ENCODE data around the gene CEACAM8. TPM values are rescaled to one million over a fixed set of nuclear protein-coding genes. Genes with fewer than 3 reads are reported as not detected.
A peak's percentile ranks its signal among the peaks of the same experiment; 100 is the strongest.

The CEACAM8 gene
- total and polyA plus RNA-seq, 2 donors, result 0.41 to 1.7 TPM

DNA sequence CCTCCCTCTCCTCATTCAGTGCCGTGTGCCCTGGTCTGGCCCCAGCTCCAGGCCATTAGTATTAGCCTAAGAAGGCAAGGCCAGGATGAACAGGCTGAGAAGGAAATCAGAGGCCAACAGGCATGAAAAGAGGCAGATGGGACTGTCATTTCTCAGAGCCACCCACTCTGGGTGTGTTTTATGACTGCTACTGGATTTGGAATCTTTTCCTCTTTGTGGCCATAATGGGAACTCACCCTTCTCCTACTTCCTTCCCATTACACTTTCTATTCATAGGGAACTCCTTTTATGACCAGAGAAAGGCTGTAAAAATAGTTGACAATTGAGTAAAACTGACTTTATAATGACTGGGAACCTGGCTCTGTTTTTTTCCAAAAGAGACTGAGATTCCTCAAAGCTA lies 17.7 kb downstream of the CEACAM8 start:
- DNase-seq (ENCODE audit: low read depth in 6 of 9, low spot score in 9 of 9), result no peak
- Histone ChIP-seq H3K36me3 (ENCODE audit: control insufficient read depth in 2 of 2, insufficient read depth in 2 of 2, low read length in 1 of 2) (no peaks in the 10 kb centered on the region), H3K9me3 (ENCODE audit: control insufficient read depth in 2 of 2, insufficient read depth in 1 of 2, low read length in 1 of 2) (no peaks in the 10 kb centered on the region), H3K4me3 (ENCODE audit: low read length in 2 of 2) (no peak overlapping the region), H3K4me1 (ENCODE audit: control insufficient read depth in 2 of 2, insufficient read depth in 2 of 2, low read length in 2 of 2) (no peaks in the 10 kb centered on the region), H3K27ac (ENCODE audit: low read depth in 1 of 2, low read length in 1 of 2) (no peak overlapping the region), H3K27me3 (ENCODE audit: control insufficient read depth in 2 of 2, insufficient read depth in 1 of 2, low read length in 1 of 2) (no peaks in the 10 kb centered on the region)
- WGBS, result 100% methylated on average over 1 of the region's 1 CpG

DNA sequence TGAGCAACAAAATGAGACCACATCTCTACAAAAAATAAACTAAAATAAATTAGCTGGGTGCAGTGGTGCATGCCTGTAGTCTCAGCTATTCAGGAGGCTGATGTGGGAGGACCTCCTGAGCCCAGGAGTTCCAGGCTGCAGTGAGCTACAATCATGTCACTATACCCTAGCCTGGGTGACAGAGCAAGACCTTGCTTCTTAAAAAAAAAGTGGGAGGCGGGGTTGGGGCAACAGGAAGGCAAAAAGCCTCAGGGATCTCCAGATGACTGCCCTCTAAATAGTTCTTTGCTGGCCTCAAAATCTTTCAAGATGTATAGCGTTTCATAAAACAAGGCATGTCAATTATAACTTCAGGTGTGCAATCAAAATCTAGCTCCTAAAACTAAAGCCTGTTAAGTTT lies 18.5 kb downstream of the CEACAM8 start:
- Histone ChIP-seq H3K4me3 (ENCODE audit: low read length in 2 of 2) (no peak overlapping the region), H3K36me3 (ENCODE audit: control insufficient read depth in 2 of 2, insufficient read depth in 2 of 2, low read length in 1 of 2) (no peaks in the 10 kb centered on the region), H3K4me1 (ENCODE audit: control insufficient read depth in 2 of 2, insufficient read depth in 2 of 2, low read length in 2 of 2) (no peaks in the 10 kb centered on the region), H3K27me3 (ENCODE audit: control insufficient read depth in 2 of 2, insufficient read depth in 1 of 2, low read length in 1 of 2) (no peaks in the 10 kb centered on the region), H3K27ac (ENCODE audit: low read depth in 1 of 2, low read length in 1 of 2) (no peak overlapping the region), H3K9me3 (ENCODE audit: control insufficient read depth in 2 of 2, insufficient read depth in 1 of 2, low read length in 1 of 2) (no peaks in the 10 kb centered on the region)
- no peak for DNase-seq (ENCODE audit: low read depth in 6 of 9, low spot score in 9 of 9)
- 89% methylated on average over 2 of the region's 2 CpGs for WGBS

GRCh38 chr19:42573642-42574041 lies 21.1 kb downstream of the CEACAM8 start:
- 89% methylated on average over 1 of the region's 1 CpG for WGBS
- no peak for DNase-seq (ENCODE audit: low read depth in 6 of 9, low spot score in 9 of 9)
- no peaks in the 10 kb centered on the region for H3K36me3 ChIP-seq (ENCODE audit: control insufficient read depth in 2 of 2, insufficient read depth in 2 of 2, low read length in 1 of 2)

DNA sequence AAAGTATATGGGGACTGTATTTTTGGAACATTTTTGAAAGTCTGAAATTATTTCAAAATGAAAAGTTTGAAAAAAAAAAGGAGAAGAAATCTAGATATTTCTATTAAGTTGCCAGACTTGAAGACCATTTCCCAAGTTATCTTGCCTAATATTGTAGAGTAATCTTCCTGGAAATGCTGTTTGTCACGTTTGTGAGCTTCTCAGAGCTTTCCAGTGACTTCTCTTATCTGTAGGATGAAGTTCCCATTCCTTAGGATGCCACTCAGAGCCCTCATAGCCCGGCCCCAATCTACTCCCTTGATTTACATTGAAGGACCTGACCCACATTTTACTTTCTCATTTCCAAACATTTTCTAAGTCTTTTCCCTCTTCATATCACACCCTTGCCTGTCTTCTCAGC lies 23.6 kb downstream of the CEACAM8 start:
- H3K4me1 ChIP-seq (ENCODE audit: control insufficient read depth in 2 of 2, insufficient read depth in 2 of 2, low read length in 2 of 2), result no peaks in the 10 kb centered on the region
- peaks cover 0 to 2% of the 10 kb centered on the region in 2 donors for H3K27me3 ChIP-seq (ENCODE audit: control insufficient read depth in 2 of 2, insufficient read depth in 1 of 2, low read length in 1 of 2)
- H3K9me3 ChIP-seq (ENCODE audit: control insufficient read depth in 2 of 2, insufficient read depth in 1 of 2, low read length in 1 of 2), result no peaks in the 10 kb centered on the region
- no peaks in the 10 kb centered on the region for H3K36me3 ChIP-seq (ENCODE audit: control insufficient read depth in 2 of 2, insufficient read depth in 2 of 2, low read length in 1 of 2)
- WGBS, result 69% methylated on average over 2 of the region's 2 CpGs
- H3K27ac ChIP-seq (ENCODE audit: low read depth in 1 of 2, low read length in 1 of 2), result no peak overlapping the region
- no peak for DNase-seq (ENCODE audit: low read depth in 6 of 9, low spot score in 9 of 9)
- H3K4me3 ChIP-seq (ENCODE audit: low read length in 2 of 2), result no peak overlapping the region

More at GRCh38 chr19:42573642-42574041, 21.1 kb downstream of the CEACAM8 start:
- Histone ChIP-seq H3K27ac (ENCODE audit: low read depth in 1 of 2, low read length in 1 of 2) (no peak overlapping the region), H3K27me3 (ENCODE audit: control insufficient read depth in 2 of 2, insufficient read depth in 1 of 2, low read length in 1 of 2) (no peaks in the 10 kb centered on the region), H3K9me3 (ENCODE audit: control insufficient read depth in 2 of 2, insufficient read depth in 1 of 2, low read length in 1 of 2) (no peaks in the 10 kb centered on the region), H3K4me1 (ENCODE audit: control insufficient read depth in 2 of 2, insufficient read depth in 2 of 2, low read length in 2 of 2) (no peaks in the 10 kb centered on the region), H3K4me3 (ENCODE audit: low read length in 2 of 2) (no peak overlapping the region)

DNA sequence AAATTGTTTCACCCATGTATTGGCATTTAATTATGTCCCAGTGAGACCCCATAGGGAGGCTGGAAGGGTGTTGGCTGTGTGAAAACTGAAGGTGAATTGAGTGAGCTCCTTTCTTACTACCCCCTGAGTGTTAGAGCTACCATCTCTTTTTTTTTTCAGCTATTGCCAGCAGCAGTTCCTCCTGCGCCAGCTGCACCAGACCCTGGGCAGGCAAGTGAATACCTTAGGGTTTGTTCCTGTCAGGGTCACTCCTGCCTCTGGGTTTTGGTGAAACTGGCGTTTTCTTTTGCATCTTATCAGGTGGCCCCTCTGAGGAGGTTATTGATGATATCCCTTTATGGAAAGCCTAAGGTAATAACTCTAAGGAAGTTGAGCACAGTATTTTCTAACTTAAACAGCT lies 25.5 kb downstream of the CEACAM8 start:
- Histone ChIP-seq H3K4me3 (ENCODE audit: low read length in 2 of 2) (no peak overlapping the region), H3K36me3 (ENCODE audit: control insufficient read depth in 2 of 2, insufficient read depth in 2 of 2, low read length in 1 of 2) (no peaks in the 10 kb centered on the region), H3K27ac (ENCODE audit: low read depth in 1 of 2, low read length in 1 of 2) (no peak overlapping the region), H3K27me3 (ENCODE audit: control insufficient read depth in 2 of 2, insufficient read depth in 1 of 2, low read length in 1 of 2) (peaks cover 0 to 2% of the 10 kb centered on the region in 2 donors), H3K9me3 (ENCODE audit: control insufficient read depth in 2 of 2, insufficient read depth in 1 of 2, low read length in 1 of 2) (no peaks in the 10 kb centered on the region), H3K4me1 (ENCODE audit: control insufficient read depth in 2 of 2, insufficient read depth in 2 of 2, low read length in 2 of 2) (no peaks in the 10 kb centered on the region)
- DNase-seq (ENCODE audit: low read depth in 6 of 9, low spot score in 9 of 9), result no peak
- WGBS, result 67% methylated on average over 2 of the region's 2 CpGs

DNA sequence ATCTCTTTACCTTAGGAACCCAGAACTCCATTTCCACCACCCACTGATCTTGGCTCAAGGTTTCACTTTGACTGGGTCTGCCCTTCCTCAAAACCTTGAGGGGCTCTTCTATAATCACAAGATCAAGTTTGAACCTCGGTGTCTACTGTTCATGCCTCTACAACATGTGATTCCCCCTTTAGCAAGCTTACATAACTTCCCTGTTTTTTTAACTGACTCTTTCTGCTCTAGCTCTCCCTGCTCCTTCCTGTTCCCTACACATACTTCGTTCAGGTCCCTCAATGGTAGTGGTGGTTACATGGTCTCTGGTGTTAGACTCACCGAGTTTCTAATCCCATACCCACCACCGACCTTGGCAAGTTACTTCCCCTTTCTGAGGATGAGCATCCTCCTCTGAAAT lies 26.7 kb downstream of the CEACAM8 start:
- H3K9me3 ChIP-seq (ENCODE audit: control insufficient read depth in 2 of 2, insufficient read depth in 1 of 2, low read length in 1 of 2), result no peaks in the 10 kb centered on the region
- no peaks in the 10 kb centered on the region for H3K36me3 ChIP-seq (ENCODE audit: control insufficient read depth in 2 of 2, insufficient read depth in 2 of 2, low read length in 1 of 2)
- 6% methylated on average over 4 of the region's 4 CpGs for WGBS
- H3K27me3 ChIP-seq (ENCODE audit: control insufficient read depth in 2 of 2, insufficient read depth in 1 of 2, low read length in 1 of 2), result peaks cover 0 to 2% of the 10 kb centered on the region in 2 donors
- H3K4me1 ChIP-seq (ENCODE audit: control insufficient read depth in 2 of 2, insufficient read depth in 2 of 2, low read length in 2 of 2), result no peaks in the 10 kb centered on the region
- H3K4me3 ChIP-seq (ENCODE audit: low read length in 2 of 2), result no peak overlapping the region
- no peak for DNase-seq (ENCODE audit: low read depth in 6 of 9, low spot score in 9 of 9)
- no peak overlapping the region for H3K27ac ChIP-seq (ENCODE audit: low read depth in 1 of 2, low read length in 1 of 2)

- Histone ChIP-seq H3K4me1 (ENCODE audit: control insufficient read depth in 2 of 2, insufficient read depth in 2 of 2, low read length in 2 of 2) (no peaks in the 10 kb centered on the region), H3K27me3 (ENCODE audit: control insufficient read depth in 2 of 2, insufficient read depth in 1 of 2, low read length in 1 of 2) (peaks cover 0 to 2% of the 10 kb centered on the region in 2 donors), H3K36me3 (ENCODE audit: control insufficient read depth in 2 of 2, insufficient read depth in 2 of 2, low read length in 1 of 2) (no peaks in the 10 kb centered on the region), H3K9me3 (ENCODE audit: control insufficient read depth in 2 of 2, insufficient read depth in 1 of 2, low read length in 1 of 2) (no peaks in the 10 kb centered on the region), H3K27ac (ENCODE audit: low read depth in 1 of 2, low read length in 1 of 2) (no peak overlapping the region), H3K4me3 (ENCODE audit: low read length in 2 of 2) (no peak overlapping the region)
- DNase-seq (ENCODE audit: low read depth in 6 of 9, low spot score in 9 of 9), result no peak
- 93% methylated on average over 4 of the region's 4 CpGs for WGBS
Measured at GRCh38 chr19:42567567-42567966, 27.2 kb downstream of the CEACAM8 start.

DNA sequence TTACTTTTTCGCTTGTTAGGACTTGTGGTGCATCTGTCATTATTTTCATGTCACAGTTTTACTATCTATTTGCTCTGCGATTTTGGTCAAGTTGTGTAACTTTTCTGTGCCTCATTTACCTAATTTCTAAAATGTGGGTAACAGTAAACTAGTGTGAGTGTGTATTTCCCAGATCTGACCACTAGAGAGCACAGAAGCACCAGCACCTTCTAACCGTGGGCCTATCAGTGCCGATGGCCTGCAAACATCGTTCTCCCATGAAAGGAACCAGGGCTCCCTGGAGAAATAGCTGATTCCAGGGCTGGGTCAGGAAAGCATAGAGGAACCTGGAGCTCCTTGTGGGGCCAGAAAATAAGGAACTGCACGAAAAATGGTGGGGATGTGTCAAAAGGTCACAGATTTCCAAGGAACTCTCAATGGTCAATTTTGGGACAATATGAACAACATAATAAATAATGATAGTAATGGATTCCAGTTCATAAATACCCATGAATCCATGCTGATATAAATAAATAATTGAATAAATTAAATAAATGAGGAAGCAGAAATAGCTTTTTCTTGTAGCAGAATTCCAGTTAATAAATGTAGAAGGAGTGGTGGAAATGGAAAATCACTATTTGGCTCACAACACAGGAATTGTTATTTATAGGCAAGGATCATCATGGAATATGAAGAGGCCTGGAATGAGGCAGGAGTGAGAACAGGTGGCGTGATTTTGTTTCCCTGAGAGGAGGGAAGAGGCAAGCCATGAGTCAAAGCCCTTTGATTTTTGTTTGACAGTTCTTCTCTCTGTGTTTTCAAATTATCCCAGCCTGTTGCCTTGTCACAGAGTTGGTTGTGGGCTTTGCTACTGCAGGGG lies 31.1 kb downstream of the CEACAM8 start:
- H3K27ac ChIP-seq (ENCODE audit: low read depth in 1 of 2, low read length in 1 of 2), result no peak overlapping the region
- H3K9me3 ChIP-seq (ENCODE audit: control insufficient read depth in 2 of 2, insufficient read depth in 1 of 2, low read length in 1 of 2), result no peaks in the 10 kb centered on the region
- H3K27me3 ChIP-seq (ENCODE audit: control insufficient read depth in 2 of 2, insufficient read depth in 1 of 2, low read length in 1 of 2), result peaks cover 2 to 4% of the 10 kb centered on the region in 2 donors
- no peaks in the 10 kb centered on the region for H3K4me1 ChIP-seq (ENCODE audit: control insufficient read depth in 2 of 2, insufficient read depth in 2 of 2, low read length in 2 of 2)
- H3K4me3 ChIP-seq (ENCODE audit: low read length in 2 of 2), result no peak overlapping the region
- peak in 1 of 9 donors; percentile 30 for DNase-seq (ENCODE audit: low read depth in 6 of 9, low spot score in 9 of 9)
- no peaks in the 10 kb centered on the region for H3K36me3 ChIP-seq (ENCODE audit: control insufficient read depth in 2 of 2, insufficient read depth in 2 of 2, low read length in 1 of 2)
- 31% methylated on average over 7 of the region's 7 CpGs for WGBS

DNA sequence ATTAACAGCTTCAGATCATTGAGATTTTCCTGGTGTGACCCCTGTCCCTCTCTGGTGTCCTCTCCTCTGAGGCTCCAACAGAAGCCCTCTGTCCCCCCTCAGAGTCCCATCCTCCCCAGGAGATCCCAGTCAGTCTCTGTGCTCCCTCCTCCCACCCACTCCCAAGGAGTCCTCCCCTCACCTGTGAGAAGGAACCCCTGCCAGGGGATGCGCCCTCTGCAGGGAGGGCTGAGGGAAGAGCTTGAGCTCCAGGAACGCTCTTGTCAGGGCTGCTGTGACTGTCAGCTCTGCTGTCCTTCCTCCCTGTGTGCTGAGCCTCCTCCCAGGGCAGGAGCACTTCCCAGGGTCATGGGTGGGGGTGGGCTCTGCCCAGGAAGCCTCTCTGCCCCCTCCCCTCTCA lies 33.2 kb downstream of the CEACAM8 start:
- Histone ChIP-seq H3K27me3 (ENCODE audit: control insufficient read depth in 2 of 2, insufficient read depth in 1 of 2, low read length in 1 of 2) (peaks cover 0 to 4% of the 10 kb centered on the region in 2 donors), H3K4me1 (ENCODE audit: control insufficient read depth in 2 of 2, insufficient read depth in 2 of 2, low read length in 2 of 2) (no peaks in the 10 kb centered on the region), H3K4me3 (ENCODE audit: low read length in 2 of 2) (no peak overlapping the region), H3K27ac (ENCODE audit: low read depth in 1 of 2, low read length in 1 of 2) (no peak overlapping the region), H3K9me3 (ENCODE audit: control insufficient read depth in 2 of 2, insufficient read depth in 1 of 2, low read length in 1 of 2) (no peaks in the 10 kb centered on the region), H3K36me3 (ENCODE audit: control insufficient read depth in 2 of 2, insufficient read depth in 2 of 2, low read length in 1 of 2) (no peaks in the 10 kb centered on the region)
- no peak for DNase-seq (ENCODE audit: low read depth in 6 of 9, low spot score in 9 of 9)
- 94% methylated on average over 2 of the region's 2 CpGs for WGBS
